ENCODE results near the gene TP53BP2.
A peak's percentile ranks its signal among the peaks of the same experiment; 100 is the strongest.
"Not testable (repeated sequence)": the region's sequence is repeated elsewhere in the genome, so short reads cannot be mapped to it uniquely, and the experiment has no call there.

The TP53BP2 gene

GRCh38 chr1:223831755-223832636 lies 13.8 kb downstream of the TP53BP2 start:
- ATAC-seq (replicated peaks), result peak; percentile 86 to 89
- Mint-ChIP-seq H3K9me3 (no peaks in the 10 kb centered on the region), H3K4me1 (peaks cover 19 to 21% of the 10 kb centered on the region in 2 donors), H3K36me3 (peaks cover 5 to 12% of the 10 kb centered on the region in 2 donors), H3K27ac (peak overlapping the region; percentile 94), H3K4me3 (peak overlapping the region; percentile 55 to 73), H3K27me3 (no peaks in the 10 kb centered on the region)
- DNase-seq, result no peak

- Mint-ChIP-seq H3K27me3 (no peaks in the 10 kb centered on the region), H3K4me3 (no peak overlapping the region), H3K9me3 (no peaks in the 10 kb centered on the region), H3K36me3 (peaks cover 8 to 22% of the 10 kb centered on the region in 2 donors), H3K4me1 (peaks cover 39 to 45% of the 10 kb centered on the region in 2 donors), H3K27ac (peak overlapping the region; percentile 45)
- no peak for ATAC-seq (replicated peaks)
- DNase-seq, result no peak
Observed at GRCh38 chr1:223829678-223830077, 16.1 kb downstream of the TP53BP2 start.

GRCh38 chr1:223828162-223828848 lies 17.4 kb downstream of the TP53BP2 start:
- ATAC-seq (replicated peaks) (no peak), DNase-seq (no peak)
- Mint-ChIP-seq H3K9me3 (no peaks in the 10 kb centered on the region), H3K27me3 (no peaks in the 10 kb centered on the region), H3K4me1 (peaks cover 43 to 58% of the 10 kb centered on the region in 2 donors), H3K27ac (peak overlapping the region; percentile 38), H3K36me3 (peaks cover 8 to 22% of the 10 kb centered on the region in 2 donors), H3K4me3 (no peak overlapping the region)

GRCh38 chr1:223827193-223827663 lies 18.5 kb downstream of the TP53BP2 start:
- Mint-ChIP-seq H3K4me1 (peaks cover 42 to 67% of the 10 kb centered on the region in 2 donors), H3K36me3 (peaks cover 10 to 22% of the 10 kb centered on the region in 2 donors)
- ATAC-seq (replicated peaks), result no peak

GRCh38 chr1:223825767-223826748 lies 19.7 kb downstream of the TP53BP2 start:
- Mint-ChIP-seq H3K4me1 (peaks cover 42 to 76% of the 10 kb centered on the region in 2 donors), H3K9me3 (no peaks in the 10 kb centered on the region), H3K4me3 (peak overlapping the region; percentile 8 to 17), H3K27ac (peak overlapping the region; percentile 75), H3K36me3 (peaks cover 10 to 26% of the 10 kb centered on the region in 2 donors), H3K27me3 (no peaks in the 10 kb centered on the region)
- DNase-seq (no peak), ATAC-seq (replicated peaks) (peak; percentile 33 to 47)

More at GRCh38 chr1:223827193-223827663, 18.5 kb downstream of the TP53BP2 start:
- no peaks in the 10 kb centered on the region for H3K9me3 Mint-ChIP-seq
- H3K27me3 Mint-ChIP-seq, result no peaks in the 10 kb centered on the region
- H3K27ac Mint-ChIP-seq, result peak overlapping the region; percentile 47
- no peak for DNase-seq
- H3K4me3 Mint-ChIP-seq, result no peak overlapping the region

- peaks cover 48 to 82% of the 10 kb centered on the region in 2 donors for H3K4me1 Mint-ChIP-seq
- no peak for DNase-seq
- no peaks in the 10 kb centered on the region for H3K27me3 Mint-ChIP-seq
- no peak overlapping the region for H3K27ac Mint-ChIP-seq
- no peak overlapping the region for H3K4me3 Mint-ChIP-seq
- no peaks in the 10 kb centered on the region for H3K9me3 Mint-ChIP-seq
- peaks cover 15 to 37% of the 10 kb centered on the region in 2 donors for H3K36me3 Mint-ChIP-seq
- no peak for ATAC-seq (replicated peaks)
Observed at GRCh38 chr1:223824712-223825111, 21.0 kb downstream of the TP53BP2 start.

- H3K4me3 Mint-ChIP-seq, result no peak overlapping the region
Observed at GRCh38 chr1:223824287-223824686, 21.5 kb downstream of the TP53BP2 start.

GRCh38 chr1:223820971-223821370 lies 24.8 kb downstream of the TP53BP2 start:
- no peak overlapping the region for H3K27ac Mint-ChIP-seq
- H3K27me3 Mint-ChIP-seq, result no peaks in the 10 kb centered on the region
- DNase-seq, result no peak
- H3K9me3 Mint-ChIP-seq, result no peaks in the 10 kb centered on the region
- peaks cover 20 to 38% of the 10 kb centered on the region in 2 donors for H3K36me3 Mint-ChIP-seq
- peaks cover 28 to 54% of the 10 kb centered on the region in 2 donors for H3K4me1 Mint-ChIP-seq
- no peak for ATAC-seq (replicated peaks)
- H3K4me3 Mint-ChIP-seq, result no peak overlapping the region

More at GRCh38 chr1:223824287-223824686, 21.5 kb downstream of the TP53BP2 start:
- Mint-ChIP-seq H3K27ac (no peak overlapping the region), H3K36me3 (peaks cover 16 to 38% of the 10 kb centered on the region in 2 donors), H3K9me3 (no peaks in the 10 kb centered on the region), H3K27me3 (no peaks in the 10 kb centered on the region), H3K4me1 (peaks cover 46 to 78% of the 10 kb centered on the region in 2 donors)
- no peak for DNase-seq
- ATAC-seq (replicated peaks), result no peak

- Mint-ChIP-seq H3K36me3 (peaks cover 16 to 35% of the 10 kb centered on the region in 2 donors), H3K4me1 (peaks cover 23 to 50% of the 10 kb centered on the region in 2 donors), H3K27me3 (no peaks in the 10 kb centered on the region), H3K9me3 (no peaks in the 10 kb centered on the region), H3K4me3 (no peak overlapping the region), H3K27ac (no peak overlapping the region)
- ATAC-seq (replicated peaks) (no peak), DNase-seq (no peak)
Observed at GRCh38 chr1:223820515-223820858, 25.3 kb downstream of the TP53BP2 start.

GRCh38 chr1:223819730-223820514 lies 25.8 kb downstream of the TP53BP2 start:
- ATAC-seq (replicated peaks) (no peak), DNase-seq (no peak)
- Mint-ChIP-seq H3K27ac (no peak overlapping the region), H3K36me3 (peaks cover 16 to 33% of the 10 kb centered on the region in 2 donors), H3K4me1 (peaks cover 21 to 50% of the 10 kb centered on the region in 2 donors), H3K27me3 (no peaks in the 10 kb centered on the region), H3K4me3 (no peak overlapping the region), H3K9me3 (no peaks in the 10 kb centered on the region)

GRCh38 chr1:223817265-223817664 lies 28.5 kb downstream of the TP53BP2 start:
- not testable (repeated sequence) for ATAC-seq (replicated peaks); DNase-seq; H3K9me3 Mint-ChIP-seq; H3K27me3 Mint-ChIP-seq; H3K4me3 Mint-ChIP-seq; H3K27ac Mint-ChIP-seq
- Mint-ChIP-seq H3K4me1 (peaks cover 20 to 25% of the 10 kb centered on the region in 2 donors), H3K36me3 (peaks cover 34 to 54% of the 10 kb centered on the region in 2 donors)

GRCh38 chr1:223815865-223816264 lies 29.9 kb downstream of the TP53BP2 start:
- Mint-ChIP-seq H3K4me3 (no peak overlapping the region), H3K27ac (no peak overlapping the region), H3K36me3 (peaks cover 35 to 51% of the 10 kb centered on the region in 2 donors), H3K4me1 (peaks cover 14 to 18% of the 10 kb centered on the region in 2 donors), H3K9me3 (no peaks in the 10 kb centered on the region), H3K27me3 (no peaks in the 10 kb centered on the region)
- DNase-seq, result no peak
- ATAC-seq (replicated peaks), result no peak
